ENCODE data around the gene TLE3. TPM values are rescaled to one million over a fixed set of nuclear protein-coding genes. Genes with fewer than 3 reads are reported as not detected.

The TLE3 gene
- total RNA-seq, 2 experiments from 2014 or later, result 159 to 167 TPM

DNA sequence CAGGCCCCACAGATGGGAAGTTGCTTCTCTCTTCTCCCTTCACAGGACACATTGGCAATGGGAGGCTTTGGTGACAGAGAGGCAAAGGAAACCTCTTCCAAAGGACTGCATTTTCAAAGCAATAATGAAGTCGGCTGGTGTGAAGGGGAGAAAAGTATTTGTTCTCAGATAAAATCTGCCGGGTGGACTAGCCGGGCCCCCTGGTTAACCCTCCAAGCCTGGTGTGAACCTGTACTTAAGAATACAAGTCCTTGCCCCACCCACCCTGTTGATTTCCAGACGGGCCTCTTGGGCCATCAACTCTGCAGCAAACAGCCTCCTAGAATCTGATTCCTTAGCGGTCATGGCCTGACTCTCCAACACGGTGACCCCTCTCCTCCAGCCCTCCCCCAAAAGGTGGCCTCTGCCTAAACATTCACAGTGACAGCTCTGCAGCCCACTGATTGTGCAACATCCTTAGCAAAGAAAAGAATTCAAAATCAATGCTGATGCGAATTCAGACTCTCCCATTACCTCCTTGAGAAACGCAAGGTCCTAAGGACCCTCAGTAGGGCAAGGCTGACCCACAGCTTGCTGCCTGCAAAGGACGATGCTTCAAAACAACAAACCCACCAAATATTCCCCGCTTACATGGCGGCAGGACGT lies 9.9 kb downstream of the TLE3 start:
- Histone ChIP-seq H3K9me3 (ENCODE audit: control insufficient read depth in 1 of 2, insufficient read depth in 1 of 2, low read length in 2 of 2) (no peaks in the 10 kb centered on the region), H3K4me3 (ENCODE audit: low read length) (no peak overlapping the region), H3K4me1 (ENCODE audit: insufficient read depth, low read length) (peaks cover 85% of the 10 kb centered on the region), H3K27ac (ENCODE audit: low read depth in 1 of 2, low read length in 2 of 2) (no peak overlapping the region), H3K36me3 (ENCODE audit: insufficient read depth, low read length) (peaks cover 85% of the 10 kb centered on the region), H3K27me3 (ENCODE audit: control insufficient read depth in 1 of 2, insufficient read depth in 2 of 2, low read length in 2 of 2) (no peaks in the 10 kb centered on the region)
- peaks cover 98% of the 10 kb centered on the region for H3K36me3 Mint-ChIP-seq (ENCODE audit: low read depth)
- ATAC-seq (ENCODE audit: poor library complexity) (no peak), DNase-seq (no peak)
- no peaks in the 10 kb centered on the region for H3K9me3 Mint-ChIP-seq
- ChIA-PET CTCF (no interaction called here), POLR2A (no interaction called here)
- intact Hi-C loops (cut with DNase I, micrococcal nuclease), result no loop called here
- TF ChIP-seq, protein P1, sequence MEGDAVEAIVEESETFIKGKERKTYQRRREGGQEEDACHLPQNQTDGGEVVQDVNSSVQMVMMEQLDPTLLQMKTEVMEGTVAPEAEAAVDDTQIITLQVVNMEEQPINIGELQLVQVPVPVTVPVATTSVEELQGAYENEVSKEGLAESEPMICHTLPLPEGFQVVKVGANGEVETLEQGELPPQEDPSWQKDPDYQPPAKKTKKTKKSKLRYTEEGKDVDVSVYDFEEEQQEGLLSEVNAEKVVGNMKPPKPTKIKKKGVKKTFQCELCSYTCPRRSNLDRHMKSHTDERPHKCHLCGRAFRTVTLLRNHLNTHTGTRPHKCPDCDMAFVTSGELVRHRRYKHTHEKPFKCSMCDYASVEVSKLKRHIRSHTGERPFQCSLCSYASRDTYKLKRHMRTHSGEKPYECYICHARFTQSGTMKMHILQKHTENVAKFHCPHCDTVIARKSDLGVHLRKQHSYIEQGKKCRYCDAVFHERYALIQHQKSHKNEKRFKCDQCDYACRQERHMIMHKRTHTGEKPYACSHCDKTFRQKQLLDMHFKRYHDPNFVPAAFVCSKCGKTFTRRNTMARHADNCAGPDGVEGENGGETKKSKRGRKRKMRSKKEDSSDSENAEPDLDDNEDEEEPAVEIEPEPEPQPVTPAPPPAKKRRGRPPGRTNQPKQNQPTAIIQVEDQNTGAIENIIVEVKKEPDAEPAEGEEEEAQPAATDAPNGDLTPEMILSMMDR (IDR thresholded peaks at IDR 0.05), result no peak
- H3K27me3 Mint-ChIP-seq, result no peaks in the 10 kb centered on the region
- no peak overlapping the region for H3K27ac Mint-ChIP-seq
- H3K4me1 Mint-ChIP-seq (ENCODE audit: low read depth), result peaks cover 98% of the 10 kb centered on the region
- H3K4me3 Mint-ChIP-seq, result peak overlapping the region; percentile 25

DNA sequence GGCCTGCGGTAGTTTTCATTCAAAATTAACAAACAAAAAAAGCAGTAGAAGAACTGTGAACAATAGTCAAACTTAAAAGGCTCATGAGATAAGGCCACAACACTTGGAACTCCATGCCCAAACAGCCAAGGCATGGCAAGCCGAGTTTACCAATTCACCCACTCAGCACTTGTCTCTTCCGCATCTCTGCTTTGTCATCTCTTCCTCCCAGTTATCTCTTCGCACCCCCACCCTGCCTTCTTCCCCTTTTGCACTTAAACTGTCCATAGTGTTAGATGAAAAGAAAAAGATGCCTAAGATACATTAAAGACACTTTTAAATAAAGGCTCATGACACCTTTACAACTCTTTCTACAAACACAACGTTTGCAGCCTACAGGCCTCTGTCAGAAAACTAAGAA lies 11.1 kb downstream of the TLE3 start:
- Histone ChIP-seq H3K27ac (ENCODE audit: low read depth in 1 of 2, low read length in 2 of 2) (no peak overlapping the region), H3K36me3 (ENCODE audit: insufficient read depth, low read length) (peaks cover 86% of the 10 kb centered on the region), H3K9me3 (ENCODE audit: control insufficient read depth in 1 of 2, insufficient read depth in 1 of 2, low read length in 2 of 2) (no peaks in the 10 kb centered on the region), H3K4me1 (ENCODE audit: insufficient read depth, low read length) (peaks cover 74% of the 10 kb centered on the region), H3K4me3 (ENCODE audit: low read length) (no peak overlapping the region), H3K27me3 (ENCODE audit: control insufficient read depth in 1 of 2, insufficient read depth in 2 of 2, low read length in 2 of 2) (no peaks in the 10 kb centered on the region)
- ChIA-PET POLR2A (interaction anchor here (1.4 to 2.1 kb wide), 2 partner anchors 9 to 11 kb away, joined by 3 to 7 read pairs; no protein-coding TSS in a partner anchor), CTCF (no interaction called here)
- H3K4me3 Mint-ChIP-seq, result no peak overlapping the region
- TF ChIP-seq, protein P1 (IDR thresholded peaks at IDR 0.05), result no peak
- H3K9me3 Mint-ChIP-seq, result no peaks in the 10 kb centered on the region
- no peak overlapping the region for H3K27ac Mint-ChIP-seq
- peaks cover 98% of the 10 kb centered on the region for H3K36me3 Mint-ChIP-seq (ENCODE audit: low read depth)
- peaks cover 89% of the 10 kb centered on the region for H3K4me1 Mint-ChIP-seq (ENCODE audit: low read depth)
- ATAC-seq (ENCODE audit: poor library complexity) (no peak), DNase-seq (peak in 2 of 14 experiments; percentile 35 to 40)
- no peaks in the 10 kb centered on the region for H3K27me3 Mint-ChIP-seq
- intact Hi-C loops (cut with DNase I, micrococcal nuclease), result no loop called here

DNA sequence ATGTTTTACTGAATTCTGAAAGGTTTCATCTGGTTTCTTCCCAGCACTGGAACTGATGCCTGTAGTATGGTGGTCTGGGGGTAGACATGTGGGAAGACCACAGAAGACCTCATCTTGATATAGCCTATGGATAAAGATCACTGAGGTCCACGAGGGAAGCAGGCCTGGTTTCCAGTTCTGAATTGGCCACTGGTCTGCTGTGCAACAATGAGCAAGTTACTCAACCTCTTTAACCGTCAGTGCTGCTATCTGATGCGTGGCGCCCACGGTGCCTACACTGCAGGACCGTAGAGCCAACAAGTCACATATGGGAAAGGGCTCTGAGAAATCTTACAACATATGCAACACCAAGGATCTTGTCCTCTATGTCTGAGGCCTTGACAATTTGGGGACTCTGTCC lies 13.3 kb downstream of the TLE3 start:
- no peak for ATAC-seq (ENCODE audit: poor library complexity)
- Mint-ChIP-seq H3K36me3 (ENCODE audit: low read depth) (peaks cover 97% of the 10 kb centered on the region), H3K27ac (peak overlapping the region; percentile 56), H3K4me3 (no peak overlapping the region), H3K27me3 (no peaks in the 10 kb centered on the region), H3K9me3 (no peaks in the 10 kb centered on the region), H3K4me1 (ENCODE audit: low read depth) (peaks cover 80% of the 10 kb centered on the region)
- Histone ChIP-seq H3K27ac (ENCODE audit: low read depth in 1 of 2, low read length in 2 of 2) (no peak overlapping the region), H3K4me3 (ENCODE audit: low read length) (no peak overlapping the region), H3K36me3 (ENCODE audit: insufficient read depth, low read length) (peaks cover 84% of the 10 kb centered on the region), H3K4me1 (ENCODE audit: insufficient read depth, low read length) (peaks cover 58% of the 10 kb centered on the region), H3K9me3 (ENCODE audit: control insufficient read depth in 1 of 2, insufficient read depth in 1 of 2, low read length in 2 of 2) (no peaks in the 10 kb centered on the region), H3K27me3 (ENCODE audit: control insufficient read depth in 1 of 2, insufficient read depth in 2 of 2, low read length in 2 of 2) (no peaks in the 10 kb centered on the region)
- ChIA-PET CTCF (no interaction called here), POLR2A (no interaction called here)
- TF ChIP-seq, protein P1 (IDR thresholded peaks at IDR 0.05), result no peak
- DNase-seq, result no peak
- intact Hi-C loops (cut with DNase I, micrococcal nuclease), result no loop called here
